NCI-H2196 (cell line): Measurements from ENCODE around the gene CCDC149.
A peak's percentile ranks its signal among the peaks of the same experiment; 100 is the strongest.

Source experiments
- DNase-seq: peaks from one replicate; lab custom pipeline; 2025; ENCODE audit not compliant: unreplicated experiment; lab: John Stamatoyannopoulos, UW

CCDC149 gene

GRCh38 chr4:24778464-24779225 is 134.2 kb downstream of the CCDC149 start:
- no peak for DNase-seq

GRCh38 chr4:24777536-24778463 is 135.0 kb downstream of the CCDC149 start:
- DNase-seq: no peak

GRCh38 chr4:24775750-24776149 is 137.1 kb downstream of the CCDC149 start:
- DNase-seq: no peak

- DNase-seq: no peak
These were observed 137.7 kb downstream of the CCDC149 start for GRCh38 chr4:24775032-24775605.

GRCh38 chr4:24774452-24774851 is 138.4 kb downstream of the CCDC149 start:
- DNase-seq: no peak

- DNase-seq: no peak
These were observed 139.9 kb downstream of the CCDC149 start for GRCh38 chr4:24772952-24773351.

- no peak for DNase-seq
These were observed 140.7 kb downstream of the CCDC149 start for GRCh38 chr4:24772061-24772705.

- DNase-seq: no peak
These were observed 141.6 kb downstream of the CCDC149 start for GRCh38 chr4:24771241-24771640.

GRCh38 chr4:24770667-24771066 is 142.2 kb downstream of the CCDC149 start:
- no peak for DNase-seq

- no peak for DNase-seq
These were observed 142.7 kb downstream of the CCDC149 start for GRCh38 chr4:24770032-24770584.

GRCh38 chr4:24769571-24769970 is 143.3 kb downstream of the CCDC149 start:
- no peak for DNase-seq

GRCh38 chr4:24768604-24769003 is 144.2 kb downstream of the CCDC149 start:
- no peak for DNase-seq

- no peak for DNase-seq
These were observed 144.8 kb downstream of the CCDC149 start for GRCh38 chr4:24768006-24768405.

GRCh38 chr4:24765376-24765988 is 147.4 kb downstream of the CCDC149 start:
- no peak for DNase-seq

- DNase-seq: no peak
These were observed 148.5 kb downstream of the CCDC149 start for GRCh38 chr4:24764345-24764744.

- DNase-seq: peak; percentile 66
These were observed 149.1 kb downstream of the CCDC149 start for GRCh38 chr4:24763631-24764297.
